Bronchial epithelial cell (primary cell): ENCODE results near the gene RPGRIP1. TPM values are rescaled to one million over a fixed set of nuclear protein-coding genes. Genes with fewer than 3 reads are reported as not detected.
"Not testable (repeated sequence)": the region's sequence is repeated elsewhere in the genome, so short reads cannot be mapped to it uniquely, and the experiment has no call there.

Experiments
- DNase-seq: peaks from one replicate; pipeline ENCODE4 v3.0.0-alpha.2; 2010; ENCODE audit warnings: low read depth
- FAIRE-seq: peaks from 2 replicates; lab custom pipeline; 2011; peaks lifted over from hg19 to GRCh38; lab: Jason Lieb, UNC
- H3K27me3 ChIP-seq: 2 replicates; pipeline ENCODE4 v1.5.1; 2011; ENCODE audit warnings: low read length; ENCODE audit not compliant: control insufficient read depth, insufficient read depth
- H3K36me3 ChIP-seq: 2 replicates; pipeline ENCODE4 v1.5.1; 2011; ENCODE audit warnings: low read length; ENCODE audit not compliant: control insufficient read depth, insufficient read depth
- H3K4me3 ChIP-seq: 2 replicates; pipeline ENCODE4 v1.5.1; 2011; ENCODE audit warnings: mild to moderate bottlenecking, low read depth, low read length, control low read depth
- total RNA-seq: library from RNA; depleted of rRNA; stranded (reverse); fragments of >200 nt; gene quantifications from 2 replicates; pipeline ENCODE4 v1.2.1, GENCODE V29; 2014
- TF ChIP-seq, protein P1 (sequence below): IDR thresholded peaks from 2 replicates; pipeline ENCODE4 v1.5.1; 2011; ENCODE audit warnings: mild to moderate bottlenecking, moderate library complexity, low read length, control low read depth, inconsistent platforms; ENCODE audit not compliant: insufficient read depth, severe bottlenecking

The RPGRIP1 gene
- total RNA-seq, 1 donor from 2014 or later: not detected

- FAIRE-seq (no peak), DNase-seq (peak; percentile 48)
- TF ChIP-seq, protein P1, sequence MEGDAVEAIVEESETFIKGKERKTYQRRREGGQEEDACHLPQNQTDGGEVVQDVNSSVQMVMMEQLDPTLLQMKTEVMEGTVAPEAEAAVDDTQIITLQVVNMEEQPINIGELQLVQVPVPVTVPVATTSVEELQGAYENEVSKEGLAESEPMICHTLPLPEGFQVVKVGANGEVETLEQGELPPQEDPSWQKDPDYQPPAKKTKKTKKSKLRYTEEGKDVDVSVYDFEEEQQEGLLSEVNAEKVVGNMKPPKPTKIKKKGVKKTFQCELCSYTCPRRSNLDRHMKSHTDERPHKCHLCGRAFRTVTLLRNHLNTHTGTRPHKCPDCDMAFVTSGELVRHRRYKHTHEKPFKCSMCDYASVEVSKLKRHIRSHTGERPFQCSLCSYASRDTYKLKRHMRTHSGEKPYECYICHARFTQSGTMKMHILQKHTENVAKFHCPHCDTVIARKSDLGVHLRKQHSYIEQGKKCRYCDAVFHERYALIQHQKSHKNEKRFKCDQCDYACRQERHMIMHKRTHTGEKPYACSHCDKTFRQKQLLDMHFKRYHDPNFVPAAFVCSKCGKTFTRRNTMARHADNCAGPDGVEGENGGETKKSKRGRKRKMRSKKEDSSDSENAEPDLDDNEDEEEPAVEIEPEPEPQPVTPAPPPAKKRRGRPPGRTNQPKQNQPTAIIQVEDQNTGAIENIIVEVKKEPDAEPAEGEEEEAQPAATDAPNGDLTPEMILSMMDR: no peak
Observed at GRCh38 chr14:21268617-21269251, 11.1 kb upstream of the RPGRIP1 start.

GRCh38 chr14:21269252-21270046 is 10.4 kb upstream of the RPGRIP1 start, which contains the start of gene HNRNPC:
Gene HNRNPC, minus strand, starts transcription at chr14:21269442. Its CDS starts 35,249 bp downstream, at chr14:21234193.
- peak; percentile 100 for DNase-seq
- TF ChIP-seq, protein P1: no peak
- Histone ChIP-seq H3K4me3 (peak within 1 kb of the TSS; percentile 84), H3K27me3 (no peaks in the 10 kb centered on the region), H3K36me3 (no peaks in the 10 kb centered on the region)
- FAIRE-seq: peak; percentile 50

More at GRCh38 chr14:21268617-21269251, 11.1 kb upstream of the RPGRIP1 start:
- peaks cover under 1% of the 10 kb centered on the region for H3K36me3 ChIP-seq
- no peaks in the 10 kb centered on the region for H3K27me3 ChIP-seq
- peak overlapping the region; percentile 84 for H3K4me3 ChIP-seq

- H3K27me3 ChIP-seq, H3K36me3 ChIP-seq, FAIRE-seq, H3K4me3 ChIP-seq, DNase-seq: not testable (repeated sequence)
Observed at GRCh38 chr14:21272661-21273060, 7.2 kb upstream of the RPGRIP1 start.

DNA sequence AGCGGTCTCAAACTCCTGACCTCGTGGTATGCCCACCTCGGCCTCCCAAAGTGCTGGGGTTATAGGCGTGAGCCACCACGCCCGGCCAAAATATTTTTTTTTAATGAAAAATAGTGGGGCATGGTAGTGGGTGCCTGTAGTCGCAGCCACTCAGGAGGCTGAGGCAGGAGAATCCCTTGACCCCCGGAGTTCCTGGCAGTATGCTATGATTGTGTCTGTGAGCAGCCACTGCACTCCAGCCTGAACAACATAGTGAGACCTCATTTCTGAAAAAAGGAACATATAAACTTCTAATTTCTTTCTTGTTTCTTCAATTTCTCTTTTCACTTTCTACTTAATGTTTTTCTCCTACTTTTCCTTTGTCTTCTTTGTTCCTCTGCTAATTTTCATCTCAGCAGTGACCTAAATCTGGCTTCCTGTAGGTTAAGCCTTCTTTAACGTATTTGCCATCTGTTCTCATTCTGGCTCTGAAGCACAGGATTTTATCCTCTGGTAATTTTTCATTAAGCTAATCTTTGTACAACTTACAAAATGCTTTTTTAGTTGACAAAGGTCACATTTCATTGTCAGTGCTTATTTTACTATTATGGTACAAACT is 4.5 kb upstream of the RPGRIP1 start:
- no peak for DNase-seq
- Histone ChIP-seq H3K36me3 (no peaks in the 10 kb centered on the region), H3K27me3 (no peaks in the 10 kb centered on the region), H3K4me3 (no peak overlapping the region)
- TF ChIP-seq, protein P1: no peak
- FAIRE-seq: no peak

GRCh38 chr14:21278632-21279031 is 1.3 kb upstream of the RPGRIP1 start:
- FAIRE-seq: no peak
- Histone ChIP-seq H3K27me3 (no peaks in the 10 kb centered on the region), H3K36me3 (no peaks in the 10 kb centered on the region), H3K4me3 (no peak overlapping the region)
- TF ChIP-seq, protein P1: no peak
- no peak for DNase-seq

DNA sequence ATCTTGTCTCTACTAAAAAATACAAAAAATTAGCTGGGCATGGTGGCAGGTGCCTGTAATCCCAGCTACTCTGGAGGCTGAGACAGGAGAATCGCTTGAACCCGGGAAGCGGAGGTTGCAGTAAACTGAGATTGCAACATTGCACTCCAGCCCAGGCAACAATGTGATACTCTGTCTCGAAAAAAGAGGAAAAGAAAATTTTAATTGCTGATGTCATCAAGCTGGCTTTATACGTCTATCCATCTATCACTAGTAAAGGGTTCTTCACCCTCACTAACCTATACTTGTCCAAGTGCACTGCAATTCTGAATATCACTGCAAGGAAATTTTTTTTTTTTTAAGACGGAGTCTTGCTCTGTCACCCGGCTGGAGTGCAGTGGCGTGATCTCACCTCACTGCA is 2.0 kb downstream of the RPGRIP1 start:
- H3K36me3 ChIP-seq, FAIRE-seq, H3K27me3 ChIP-seq, DNase-seq, H3K4me3 ChIP-seq: not testable (repeated sequence)

DNA sequence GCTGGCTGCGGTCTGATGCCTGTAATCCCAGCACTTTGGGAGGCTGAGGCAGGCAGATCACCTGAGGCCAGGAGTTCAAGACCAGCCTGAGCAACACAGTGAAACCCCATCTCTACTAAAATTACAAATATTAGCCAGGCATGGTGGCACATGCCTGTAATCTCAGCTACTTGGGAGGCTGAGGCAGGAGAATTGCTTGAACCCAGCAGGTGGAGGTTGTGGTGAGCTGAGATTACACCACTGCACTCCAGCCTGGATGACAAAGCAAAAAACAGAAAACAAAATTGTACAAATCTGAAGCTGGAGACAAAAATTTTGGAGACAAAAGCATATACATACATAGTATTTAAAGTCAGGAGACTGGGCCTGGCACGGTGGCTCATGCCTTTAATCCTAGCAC is 6.6 kb downstream of the RPGRIP1 start:
- not testable (repeated sequence) for H3K4me3 ChIP-seq, H3K36me3 ChIP-seq, DNase-seq, H3K27me3 ChIP-seq, FAIRE-seq
